HepG2 (cell line): ENCODE data around the gene ASAP2. TPM values are rescaled to one million over a fixed set of nuclear protein-coding genes. Genes with fewer than 3 reads are reported as not detected.

Source experiments
- GFI1 ChIP-seq: sonication (generic); formaldehyde crosslinking; IDR thresholded peaks from 2 replicates; pipeline ENCODE4 v1.5.0; 2020; ENCODE audit warnings: missing genetic modification reagents, mild to moderate bottlenecking, borderline replicate concordance
- GTF3A ChIP-seq: sonication (generic); formaldehyde crosslinking; conservative IDR thresholded peaks from 2 replicates; pipeline ENCODE4 v1.4.0; 2020; ENCODE audit warnings: mild to moderate bottlenecking, missing genetic modification reagents
- HDAC1 ChIP-seq: sonication (generic); formaldehyde crosslinking; IDR thresholded peaks from 2 replicates; pipeline ENCODE4 v1.5.1; 2020; ENCODE audit warnings: mild to moderate bottlenecking, missing genetic modification reagents
- KDM5A ChIP-seq: fragments of 200-600 bp; sonication (generic); IDR thresholded peaks from 2 replicates; pipeline ENCODE4 v1.7.0; 2018; ENCODE audit warnings: antibody characterized with exemption, mild to moderate bottlenecking, low read length, borderline replicate concordance
- MAFK ChIP-seq, 2 experiments: IDR thresholded peaks in 1 of 2; conservative IDR thresholded peaks in 1 of 2; 2 replicates each; pipeline ENCODE4 v1.6.1; 2011; ENCODE audit warnings: improper control_type of control experiment in 2 of 2, low read length in 2 of 2
- POLR2G ChIP-seq: fragments of 200-400 bp; formaldehyde crosslinking; IDR thresholded peaks from 2 replicates; pipeline ENCODE4 v1.6.1; 2018; ENCODE audit warnings: mild to moderate bottlenecking, low read depth, low read length, moderate library complexity
- SMAD3 ChIP-seq: sonication (generic); formaldehyde crosslinking; IDR thresholded peaks from 2 replicates; pipeline ENCODE4 v1.4.0; 2020; ENCODE audit warnings: missing genetic modification reagents
- TOE1 ChIP-seq: sonication (generic); formaldehyde crosslinking; IDR thresholded peaks from 2 replicates; pipeline ENCODE4 v1.4.0; 2020; ENCODE audit warnings: mild to moderate bottlenecking, missing genetic modification reagents
- ZBTB34 ChIP-seq: sonication (generic); formaldehyde crosslinking; IDR thresholded peaks from 2 replicates; pipeline ENCODE4 v1.8.0; 2022; ENCODE audit warnings: mild to moderate bottlenecking, missing genetic modification reagents
- ZBTB38 ChIP-seq: sonication (generic); formaldehyde crosslinking; IDR thresholded peaks from 2 replicates; pipeline ENCODE4 v1.5.1; 2020; ENCODE audit warnings: mild to moderate bottlenecking, missing genetic modification reagents
- ZNF160 ChIP-seq: sonication (generic); formaldehyde crosslinking; IDR thresholded peaks from 2 replicates; pipeline ENCODE4 v1.8.0; 2022; ENCODE audit warnings: mild to moderate bottlenecking, inconsistent platforms, missing genetic modification reagents
- ZNF235 ChIP-seq: sonication (generic); formaldehyde crosslinking; IDR thresholded peaks from 2 replicates; pipeline ENCODE4 v1.8.1; 2023; ENCODE audit warnings: mild to moderate bottlenecking, missing genetic modification reagents, borderline replicate concordance
- ZNF331 ChIP-seq: sonication (generic); formaldehyde crosslinking; IDR thresholded peaks from 2 replicates; pipeline ENCODE4 v1.4.0; 2020; ENCODE audit warnings: missing genetic modification reagents
- ZNF784 ChIP-seq: sonication (generic); formaldehyde crosslinking; IDR thresholded peaks from 2 replicates; pipeline ENCODE4 v1.5.1; 2020; ENCODE audit warnings: missing genetic modification reagents, mild to moderate bottlenecking, borderline replicate concordance
- ZNF850 ChIP-seq: sonication (generic); formaldehyde crosslinking; conservative IDR thresholded peaks from 2 replicates; pipeline ENCODE4 v1.9.0; 2021; ENCODE audit warnings: mild to moderate bottlenecking, missing genetic modification reagents
- ZSCAN30 ChIP-seq: sonication (generic); formaldehyde crosslinking; IDR thresholded peaks from 2 replicates; pipeline ENCODE4 v1.5.0; 2020; ENCODE audit warnings: mild to moderate bottlenecking, missing genetic modification reagents
- polyA plus RNA-seq, 8 experiments: library from polyadenylated mRNA; depleted of rRNA in 3 of 8; stranded (reverse) in 7 of 8; unstranded in 1 of 8; fragments of >200 nt; fragmentation: Illumina TruSeq in 4 of 8; extraction: Trizol in 4 of 8; gene quantifications; 2 replicates each; pipeline versions ENCODE4 v1.2.1 to v1.2.3, GENCODE V29; 2011 to 2016; ENCODE audit warnings: low read depth in 4 of 8, missing spikeins in 1 of 8, mixed read lengths in 1 of 8; ENCODE audit not compliant: insufficient read depth in 1 of 8
- total RNA-seq, 5 experiments: library from RNA; depleted of rRNA; stranded (reverse); fragments of >200 nt; fragmentation: Illumina TruSeq; extraction: Trizol; gene quantifications; 2 replicates each; pipeline ENCODE4 v1.2.3, GENCODE V29; 2016; ENCODE audit warnings: low read depth in 1 of 5
- TF ChIP-seq, protein P1 (sequence below): IDR thresholded peaks from 2 replicates; pipeline ENCODE4 v1.6.1; 2016
- TF ChIP-seq, protein P2 (sequence below): sonication (generic); formaldehyde crosslinking; IDR thresholded peaks from 2 replicates; pipeline ENCODE4 v1.5.1; 2020; ENCODE audit warnings: missing genetic modification reagents, mild to moderate bottlenecking, borderline replicate concordance
- TF ChIP-seq, protein P3 (sequence below): IDR thresholded peaks from 2 replicates; pipeline ENCODE4 v1.4.0; 2020; ENCODE audit warnings: mild to moderate bottlenecking, missing genetic modification reagents

The ASAP2 gene
- total and polyA plus RNA-seq, 2 of the 13 experiments (the other 11 are each of a cell fraction or from before 2014, with no cell fraction given) = 7.3 to 22.3 TPM

- TF ChIP-seq, protein P1, sequence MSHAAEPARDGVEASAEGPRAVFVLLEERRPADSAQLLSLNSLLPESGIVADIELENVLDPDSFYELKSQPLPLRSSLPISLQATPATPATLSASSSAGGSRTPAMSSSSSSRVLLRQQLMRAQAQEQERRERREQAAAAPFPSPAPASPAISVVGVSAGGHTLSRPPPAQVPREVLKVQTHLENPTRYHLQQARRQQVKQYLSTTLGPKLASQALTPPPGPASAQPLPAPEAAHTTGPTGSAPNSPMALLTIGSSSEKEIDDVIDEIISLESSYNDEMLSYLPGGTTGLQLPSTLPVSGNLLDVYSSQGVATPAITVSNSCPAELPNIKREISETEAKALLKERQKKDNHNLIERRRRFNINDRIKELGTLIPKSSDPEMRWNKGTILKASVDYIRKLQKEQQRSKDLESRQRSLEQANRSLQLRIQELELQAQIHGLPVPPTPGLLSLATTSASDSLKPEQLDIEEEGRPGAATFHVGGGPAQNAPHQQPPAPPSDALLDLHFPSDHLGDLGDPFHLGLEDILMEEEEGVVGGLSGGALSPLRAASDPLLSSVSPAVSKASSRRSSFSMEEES (CRISPR knock-in tag) = no peak; the same call in 1 of the 2 replicates
- peak; percentile 7; the same call in 1 of the 2 replicates for TF ChIP-seq TOE1
- TF ChIP-seq ZNF784 (CRISPR knock-in tag) = 0 out of 2 replicates have a peak, but pooled peaks have one; percentile 18
- TF ChIP-seq KDM5A = peak; percentile 20; the same call in 1 of the 2 replicates
- TF ChIP-seq ZNF160 = peak; percentile 65; the same call in 1 of the 2 replicates
- TF ChIP-seq, protein P2, sequence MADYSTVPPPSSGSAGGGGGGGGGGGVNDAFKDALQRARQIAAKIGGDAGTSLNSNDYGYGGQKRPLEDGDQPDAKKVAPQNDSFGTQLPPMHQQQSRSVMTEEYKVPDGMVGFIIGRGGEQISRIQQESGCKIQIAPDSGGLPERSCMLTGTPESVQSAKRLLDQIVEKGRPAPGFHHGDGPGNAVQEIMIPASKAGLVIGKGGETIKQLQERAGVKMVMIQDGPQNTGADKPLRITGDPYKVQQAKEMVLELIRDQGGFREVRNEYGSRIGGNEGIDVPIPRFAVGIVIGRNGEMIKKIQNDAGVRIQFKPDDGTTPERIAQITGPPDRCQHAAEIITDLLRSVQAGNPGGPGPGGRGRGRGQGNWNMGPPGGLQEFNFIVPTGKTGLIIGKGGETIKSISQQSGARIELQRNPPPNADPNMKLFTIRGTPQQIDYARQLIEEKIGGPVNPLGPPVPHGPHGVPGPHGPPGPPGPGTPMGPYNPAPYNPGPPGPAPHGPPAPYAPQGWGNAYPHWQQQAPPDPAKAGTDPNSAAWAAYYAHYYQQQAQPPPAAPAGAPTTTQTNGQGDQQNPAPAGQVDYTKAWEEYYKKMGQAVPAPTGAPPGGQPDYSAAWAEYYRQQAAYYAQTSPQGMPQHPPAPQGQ = 0 out of 2 replicates have a peak, but pooled peaks have one; percentile 88
- TF ChIP-seq MAFK (conservative IDR thresholded peaks at IDR 0.05 in 1 of 2, IDR thresholded peaks at IDR 0.05 in 1 of 2; ENCODE audit: low read length in 2 of 2) = no peak; a peak in 1 of 4 replicates
- TF ChIP-seq ZBTB34 (CRISPR knock-in tag) = peak; percentile 68; the same call in 1 of the 2 replicates
- no peak for TF ChIP-seq ZNF850 (CRISPR knock-in tag)
- TF ChIP-seq GFI1 (CRISPR knock-in tag) = peak; percentile 74; the same call in 1 of the 2 replicates
- peak; percentile 80 for TF ChIP-seq ZNF331 (CRISPR knock-in tag)
- no peak for TF ChIP-seq ZBTB38 (CRISPR knock-in tag)
- 0 out of 2 replicates have a peak, but pooled peaks have one; percentile 52 for TF ChIP-seq SMAD3 (CRISPR knock-in tag)
- TF ChIP-seq, protein P3, sequence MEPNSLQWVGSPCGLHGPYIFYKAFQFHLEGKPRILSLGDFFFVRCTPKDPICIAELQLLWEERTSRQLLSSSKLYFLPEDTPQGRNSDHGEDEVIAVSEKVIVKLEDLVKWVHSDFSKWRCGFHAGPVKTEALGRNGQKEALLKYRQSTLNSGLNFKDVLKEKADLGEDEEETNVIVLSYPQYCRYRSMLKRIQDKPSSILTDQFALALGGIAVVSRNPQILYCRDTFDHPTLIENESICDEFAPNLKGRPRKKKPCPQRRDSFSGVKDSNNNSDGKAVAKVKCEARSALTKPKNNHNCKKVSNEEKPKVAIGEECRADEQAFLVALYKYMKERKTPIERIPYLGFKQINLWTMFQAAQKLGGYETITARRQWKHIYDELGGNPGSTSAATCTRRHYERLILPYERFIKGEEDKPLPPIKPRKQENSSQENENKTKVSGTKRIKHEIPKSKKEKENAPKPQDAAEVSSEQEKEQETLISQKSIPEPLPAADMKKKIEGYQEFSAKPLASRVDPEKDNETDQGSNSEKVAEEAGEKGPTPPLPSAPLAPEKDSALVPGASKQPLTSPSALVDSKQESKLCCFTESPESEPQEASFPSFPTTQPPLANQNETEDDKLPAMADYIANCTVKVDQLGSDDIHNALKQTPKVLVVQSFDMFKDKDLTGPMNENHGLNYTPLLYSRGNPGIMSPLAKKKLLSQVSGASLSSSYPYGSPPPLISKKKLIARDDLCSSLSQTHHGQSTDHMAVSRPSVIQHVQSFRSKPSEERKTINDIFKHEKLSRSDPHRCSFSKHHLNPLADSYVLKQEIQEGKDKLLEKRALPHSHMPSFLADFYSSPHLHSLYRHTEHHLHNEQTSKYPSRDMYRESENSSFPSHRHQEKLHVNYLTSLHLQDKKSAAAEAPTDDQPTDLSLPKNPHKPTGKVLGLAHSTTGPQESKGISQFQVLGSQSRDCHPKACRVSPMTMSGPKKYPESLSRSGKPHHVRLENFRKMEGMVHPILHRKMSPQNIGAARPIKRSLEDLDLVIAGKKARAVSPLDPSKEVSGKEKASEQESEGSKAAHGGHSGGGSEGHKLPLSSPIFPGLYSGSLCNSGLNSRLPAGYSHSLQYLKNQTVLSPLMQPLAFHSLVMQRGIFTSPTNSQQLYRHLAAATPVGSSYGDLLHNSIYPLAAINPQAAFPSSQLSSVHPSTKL (CRISPR knock-in tag) = peak; percentile 89
- TF ChIP-seq ZSCAN30 (CRISPR knock-in tag) = no peak
- peak; percentile 78; the same call in 1 of the 2 replicates for TF ChIP-seq HDAC1 (CRISPR knock-in tag)
- peak; percentile 38; the same call in 1 of the 2 replicates for TF ChIP-seq GTF3A (CRISPR knock-in tag)
- peak; percentile 92 for TF ChIP-seq POLR2G
- no peak for TF ChIP-seq ZNF235 (CRISPR knock-in tag)
Observed at GRCh38 chr2:9336576-9337314, 130.1 kb downstream of the ASAP2 start (continued).
